GM10266 (cell line): ENCODE measurements around the gene CTBP1.

Experiments
- DNase-seq: peaks from one replicate; pipeline ENCODE4 v3.0.0; 2012; ENCODE audit errors: extremely low spot score
- TF ChIP-seq, protein P1 (sequence below): IDR thresholded peaks from 2 replicates; pipeline ENCODE4 v1.5.1; 2012; ENCODE audit warnings: mild to moderate bottlenecking, low read depth; ENCODE audit not compliant: control insufficient read depth, insufficient read depth; ENCODE audit errors: missing control alignments

Gene CTBP1

DNA sequence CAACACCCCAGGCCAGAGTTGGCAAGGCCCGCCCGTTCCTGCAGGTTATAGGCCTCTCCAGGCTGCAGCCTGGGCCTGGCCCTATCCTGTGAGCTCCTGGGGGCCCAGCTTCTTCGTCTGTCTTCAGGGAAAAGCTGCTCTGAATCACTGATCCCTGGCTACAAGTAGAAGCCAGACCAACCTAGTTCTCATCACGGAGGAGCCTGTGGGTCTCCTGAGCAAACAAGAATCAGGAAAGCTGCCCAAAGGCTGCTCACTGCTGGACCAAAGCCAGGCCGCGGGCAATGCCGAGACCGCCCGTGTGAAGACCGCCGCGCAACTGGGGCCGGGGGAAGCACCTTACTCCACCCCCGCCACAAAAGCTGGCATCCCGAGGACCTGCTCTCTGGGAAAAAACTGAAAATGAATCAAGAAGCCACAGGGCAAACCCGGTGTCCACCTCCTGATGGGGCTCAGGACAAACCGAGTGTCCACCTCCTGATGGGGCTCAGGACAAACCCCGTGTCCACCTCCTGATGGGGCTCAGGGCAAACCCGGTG, 12.8 kb downstream of the CTBP1 start:
- no peak for DNase-seq
- TF ChIP-seq, protein P1, sequence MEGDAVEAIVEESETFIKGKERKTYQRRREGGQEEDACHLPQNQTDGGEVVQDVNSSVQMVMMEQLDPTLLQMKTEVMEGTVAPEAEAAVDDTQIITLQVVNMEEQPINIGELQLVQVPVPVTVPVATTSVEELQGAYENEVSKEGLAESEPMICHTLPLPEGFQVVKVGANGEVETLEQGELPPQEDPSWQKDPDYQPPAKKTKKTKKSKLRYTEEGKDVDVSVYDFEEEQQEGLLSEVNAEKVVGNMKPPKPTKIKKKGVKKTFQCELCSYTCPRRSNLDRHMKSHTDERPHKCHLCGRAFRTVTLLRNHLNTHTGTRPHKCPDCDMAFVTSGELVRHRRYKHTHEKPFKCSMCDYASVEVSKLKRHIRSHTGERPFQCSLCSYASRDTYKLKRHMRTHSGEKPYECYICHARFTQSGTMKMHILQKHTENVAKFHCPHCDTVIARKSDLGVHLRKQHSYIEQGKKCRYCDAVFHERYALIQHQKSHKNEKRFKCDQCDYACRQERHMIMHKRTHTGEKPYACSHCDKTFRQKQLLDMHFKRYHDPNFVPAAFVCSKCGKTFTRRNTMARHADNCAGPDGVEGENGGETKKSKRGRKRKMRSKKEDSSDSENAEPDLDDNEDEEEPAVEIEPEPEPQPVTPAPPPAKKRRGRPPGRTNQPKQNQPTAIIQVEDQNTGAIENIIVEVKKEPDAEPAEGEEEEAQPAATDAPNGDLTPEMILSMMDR: no peak

DNA sequence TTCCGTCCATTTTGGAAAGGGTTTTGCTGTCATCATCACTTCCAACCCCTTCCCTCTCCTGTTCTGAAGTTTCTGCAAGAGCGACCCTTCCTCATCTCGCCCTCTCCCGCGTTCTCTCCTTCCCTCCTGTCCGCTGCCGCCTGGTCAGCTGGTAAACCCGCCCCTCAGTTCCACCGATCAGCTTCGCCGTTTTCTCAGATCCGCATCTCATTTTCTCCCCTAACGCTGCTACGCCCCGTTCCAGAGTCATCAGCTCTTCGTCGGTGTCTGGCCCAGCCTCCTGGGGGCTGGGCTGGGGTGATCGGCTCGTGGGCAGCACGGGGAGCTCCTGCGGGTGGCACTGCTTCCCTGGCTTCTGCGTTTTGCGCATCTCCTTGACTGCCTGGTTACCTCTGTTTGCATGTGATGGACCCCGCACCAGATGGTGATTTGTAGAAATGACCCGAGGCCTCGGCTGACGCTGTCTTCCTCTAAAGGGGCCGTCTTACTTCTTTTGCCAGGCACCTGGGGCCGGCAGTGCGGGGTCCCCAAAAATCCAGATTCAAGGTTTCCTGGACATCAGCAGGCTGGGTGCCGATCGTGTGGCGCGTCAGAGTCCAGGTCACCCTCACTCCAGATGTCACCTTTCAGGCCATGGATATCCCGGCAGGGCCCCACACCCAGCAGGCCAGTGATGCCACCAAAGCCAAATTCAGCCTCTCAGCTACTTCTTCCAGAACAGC, 13.4 kb downstream of the CTBP1 start:
- DNase-seq: no peak
- TF ChIP-seq, protein P1: no peak

GRCh38 chr4:1234811-1235292, 14.1 kb downstream of the CTBP1 start:
- DNase-seq: no peak
- TF ChIP-seq, protein P1: no peak

DNA sequence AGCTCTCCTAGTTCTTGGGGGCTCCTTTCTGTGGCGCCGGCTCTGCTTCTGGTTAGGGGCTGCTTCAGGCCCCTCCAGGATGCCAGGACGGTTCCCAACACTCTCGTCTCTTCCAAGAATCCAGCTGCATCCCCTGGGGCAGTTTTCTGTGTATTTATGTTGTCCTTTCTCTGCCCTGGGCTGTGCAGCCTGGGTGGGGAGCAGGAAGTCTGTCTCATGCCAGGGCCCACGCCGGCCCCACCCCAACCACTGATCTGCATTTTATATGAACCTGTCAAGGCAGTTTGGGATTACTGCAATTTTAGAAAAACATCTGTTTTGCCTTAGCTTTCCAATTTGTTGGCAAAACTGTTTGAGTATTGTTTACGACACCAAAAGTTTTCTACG, 14.6 kb downstream of the CTBP1 start:
- no peak for DNase-seq
- TF ChIP-seq, protein P1: no peak

DNA sequence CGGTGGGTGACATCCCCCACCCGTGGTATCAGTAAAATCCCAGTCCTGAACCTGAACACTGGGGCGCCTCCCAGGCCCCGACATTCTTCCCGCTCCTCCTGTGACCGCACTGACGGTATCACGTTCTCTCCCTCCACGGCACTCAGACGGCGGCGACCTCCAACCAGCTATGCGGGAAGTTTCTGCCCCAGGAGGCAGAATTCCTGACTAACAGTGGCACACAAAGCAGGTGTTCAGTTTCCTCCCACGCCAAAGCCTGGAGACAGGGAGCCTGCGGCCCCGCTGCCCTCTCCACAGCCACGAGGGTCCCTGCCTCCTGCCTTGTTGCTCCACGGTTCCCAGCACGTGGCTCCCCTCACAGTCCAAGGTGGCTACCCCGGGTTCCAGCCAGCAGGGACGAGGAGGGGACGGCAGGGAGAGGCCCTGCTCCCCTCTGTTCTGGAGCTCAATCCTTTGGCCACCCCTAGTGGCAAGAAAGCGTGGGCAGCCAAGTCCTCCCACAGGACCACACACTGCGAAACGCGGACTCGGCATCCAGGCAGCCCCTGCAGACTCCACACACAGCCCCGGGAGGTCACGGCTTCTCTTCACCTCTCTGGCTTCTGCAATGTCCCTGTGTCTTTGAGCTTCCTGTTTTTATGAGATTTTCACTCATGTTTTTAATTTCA, 15.2 kb downstream of the CTBP1 start:
- TF ChIP-seq, protein P1: no peak
- no peak for DNase-seq

GRCh38 chr4:1232661-1233621, 16.0 kb downstream of the CTBP1 start:
- no peak for DNase-seq
- TF ChIP-seq, protein P1: no peak
